ENCODE data around the gene DPP10. TPM values are rescaled to one million over a fixed set of nuclear protein-coding genes. Genes with fewer than 3 reads are reported as not detected.

DPP10 gene
- total RNA-seq, 1 donor from 2014 or later: not detected

GRCh38 chr2:114880046-114880445 lies 437.6 kb downstream of the DPP10 start:
- TF ChIP-seq CTCF (IDR thresholded peaks at IDR 0.05): no peak
- no peaks in the 10 kb centered on the region for H3K4me1 ChIP-seq

DNA sequence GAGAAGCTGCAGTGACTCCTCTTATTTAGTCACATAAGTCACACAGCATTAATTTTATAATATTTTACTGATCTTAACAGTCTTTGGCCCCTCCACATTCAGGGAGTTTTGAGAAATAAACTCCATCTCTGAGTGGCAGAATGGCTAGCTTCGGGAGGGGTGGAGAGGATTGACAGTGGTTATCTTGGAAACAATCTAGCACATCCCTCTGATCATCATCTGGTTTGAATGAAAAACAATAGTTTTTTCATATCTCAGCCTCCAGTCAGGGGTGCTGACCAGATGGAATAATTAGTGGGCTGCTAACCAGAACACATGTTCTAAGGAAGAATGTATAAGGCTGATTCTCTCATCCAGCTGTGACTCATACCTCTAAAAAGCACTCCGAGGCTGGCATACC lies 477.5 kb downstream of the DPP10 start:
- no peak for TF ChIP-seq CTCF (IDR thresholded peaks at IDR 0.05)
- intact Hi-C loops (cut with DNase I): no loop called here
- no peak for DNase-seq (ENCODE audit: low spot score in 2 of 2)
- Histone ChIP-seq H3K27ac (no peak overlapping the region), H3K9me3 (no peaks in the 10 kb centered on the region), H3K27me3 (no peaks in the 10 kb centered on the region), H3K4me1 (no peaks in the 10 kb centered on the region), H3K4me3 (no peak overlapping the region), H3K36me3 (no peaks in the 10 kb centered on the region)

More at GRCh38 chr2:114880046-114880445, 437.6 kb downstream of the DPP10 start:
- H3K4me3 ChIP-seq: no peak overlapping the region
- H3K36me3 ChIP-seq: no peaks in the 10 kb centered on the region
- H3K27me3 ChIP-seq: no peaks in the 10 kb centered on the region
- no peaks in the 10 kb centered on the region for H3K9me3 ChIP-seq
- DNase-seq (ENCODE audit: low spot score in 2 of 2): no peak
- intact Hi-C loops (cut with DNase I): no loop called here
- no peak overlapping the region for H3K27ac ChIP-seq

DNA sequence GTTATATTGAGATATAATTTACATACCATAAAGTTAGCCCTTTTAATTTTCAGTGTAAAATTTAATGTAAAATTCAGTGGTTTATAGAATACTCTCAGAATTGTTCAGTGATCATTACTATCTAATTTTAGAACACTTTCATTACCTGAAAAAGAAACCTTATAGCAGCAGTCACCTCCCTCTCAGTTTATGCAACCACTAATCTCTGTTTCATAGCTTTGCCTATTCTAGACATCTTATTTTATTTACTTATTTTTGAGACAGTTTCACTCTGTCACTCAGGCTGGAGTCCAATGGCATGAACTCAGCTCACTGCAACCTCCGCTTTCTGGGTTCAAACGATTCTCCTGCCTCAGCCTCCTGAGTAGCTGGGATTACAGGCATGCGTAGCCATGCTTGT lies 479.6 kb downstream of the DPP10 start:
- intact Hi-C loops (cut with DNase I): no loop called here
- Histone ChIP-seq H3K27me3 (no peaks in the 10 kb centered on the region), H3K4me3 (no peak overlapping the region), H3K4me1 (no peaks in the 10 kb centered on the region), H3K27ac (no peak overlapping the region), H3K36me3 (no peaks in the 10 kb centered on the region), H3K9me3 (no peaks in the 10 kb centered on the region)
- no peak for TF ChIP-seq CTCF (IDR thresholded peaks at IDR 0.05)
- no peak for DNase-seq (ENCODE audit: low spot score in 2 of 2)

- H3K27me3 ChIP-seq: no peaks in the 10 kb centered on the region
- H3K4me1 ChIP-seq: no peaks in the 10 kb centered on the region
- TF ChIP-seq CTCF (IDR thresholded peaks at IDR 0.05): no peak
- H3K4me3 ChIP-seq: no peak overlapping the region
- no peaks in the 10 kb centered on the region for H3K36me3 ChIP-seq
- H3K9me3 ChIP-seq: no peaks in the 10 kb centered on the region
- no peak overlapping the region for H3K27ac ChIP-seq
- DNase-seq (ENCODE audit: low spot score in 2 of 2): no peak
- intact Hi-C loops (cut with DNase I): no loop called here
These were observed 483.1 kb downstream of the DPP10 start for GRCh38 chr2:114925296-114926255.

GRCh38 chr2:114926303-114926702 lies 483.9 kb downstream of the DPP10 start:
- intact Hi-C loops (cut with DNase I): no loop called here
- DNase-seq (ENCODE audit: low spot score in 2 of 2): no peak
- TF ChIP-seq CTCF (IDR thresholded peaks at IDR 0.05): no peak
- no peak overlapping the region for H3K4me3 ChIP-seq
- no peak overlapping the region for H3K27ac ChIP-seq
- H3K4me1 ChIP-seq: no peaks in the 10 kb centered on the region
- no peaks in the 10 kb centered on the region for H3K36me3 ChIP-seq
- no peaks in the 10 kb centered on the region for H3K9me3 ChIP-seq
- no peaks in the 10 kb centered on the region for H3K27me3 ChIP-seq

Measured in ascending aorta (tissue), 2 donors.